Fibroblast of pulmonary artery (primary cell): ENCODE results near the gene IDUA.

ENCODE experiments used
- DNase-seq: peaks from one replicate; pipeline ENCODE4 v3.0.0-alpha.2; 2010; ENCODE audit warnings: low read depth
- H3K4me3 ChIP-seq: replicated peaks from 2 replicates; pipeline ENCODE4 v1.5.1; 2011; ENCODE audit warnings: low read depth, mild to moderate bottlenecking, control low read depth, low read length, moderate library complexity
- TF ChIP-seq, protein P1 (sequence below): IDR thresholded peaks from 2 replicates; pipeline ENCODE4 v1.5.1; 2011; ENCODE audit warnings: mild to moderate bottlenecking, control low read depth, low read length, inconsistent platforms; ENCODE audit errors: missing control alignments

IDUA gene

DNA sequence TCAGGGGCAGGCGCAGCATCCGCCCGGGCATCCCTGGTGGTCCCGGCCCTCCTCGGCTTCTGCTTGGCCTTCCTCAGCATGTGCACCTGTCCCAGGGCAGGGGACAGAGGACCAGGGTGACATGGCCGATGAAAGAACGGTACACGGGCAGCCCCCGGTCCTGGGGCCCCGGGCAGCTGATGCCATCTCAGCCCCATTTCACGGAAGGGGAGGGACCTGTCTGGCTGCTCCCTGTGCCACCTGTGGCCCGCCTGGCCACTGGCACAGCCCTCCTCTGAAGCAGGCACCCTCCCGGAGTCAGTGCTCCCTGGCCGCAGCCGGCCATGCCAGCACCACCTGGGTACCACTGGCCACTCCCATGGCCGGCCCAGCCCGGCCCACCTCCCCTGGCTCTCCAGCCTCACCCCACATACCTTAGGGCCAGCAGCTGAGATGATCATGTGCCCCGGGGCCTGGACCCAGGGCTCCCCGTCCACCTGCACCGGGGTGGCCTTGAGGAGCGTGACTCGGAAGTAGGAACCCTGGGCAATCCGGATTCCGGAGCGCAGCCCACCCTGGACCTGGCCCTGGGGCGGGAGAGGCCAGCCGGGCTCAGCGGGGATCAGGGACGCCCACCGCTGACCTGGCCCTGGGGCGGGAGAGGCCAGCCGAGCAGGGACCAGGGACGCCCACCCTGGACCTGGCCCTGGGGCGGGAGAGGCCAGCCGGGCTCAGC, 26.1 kb upstream of the IDUA start:
- TF ChIP-seq, protein P1, sequence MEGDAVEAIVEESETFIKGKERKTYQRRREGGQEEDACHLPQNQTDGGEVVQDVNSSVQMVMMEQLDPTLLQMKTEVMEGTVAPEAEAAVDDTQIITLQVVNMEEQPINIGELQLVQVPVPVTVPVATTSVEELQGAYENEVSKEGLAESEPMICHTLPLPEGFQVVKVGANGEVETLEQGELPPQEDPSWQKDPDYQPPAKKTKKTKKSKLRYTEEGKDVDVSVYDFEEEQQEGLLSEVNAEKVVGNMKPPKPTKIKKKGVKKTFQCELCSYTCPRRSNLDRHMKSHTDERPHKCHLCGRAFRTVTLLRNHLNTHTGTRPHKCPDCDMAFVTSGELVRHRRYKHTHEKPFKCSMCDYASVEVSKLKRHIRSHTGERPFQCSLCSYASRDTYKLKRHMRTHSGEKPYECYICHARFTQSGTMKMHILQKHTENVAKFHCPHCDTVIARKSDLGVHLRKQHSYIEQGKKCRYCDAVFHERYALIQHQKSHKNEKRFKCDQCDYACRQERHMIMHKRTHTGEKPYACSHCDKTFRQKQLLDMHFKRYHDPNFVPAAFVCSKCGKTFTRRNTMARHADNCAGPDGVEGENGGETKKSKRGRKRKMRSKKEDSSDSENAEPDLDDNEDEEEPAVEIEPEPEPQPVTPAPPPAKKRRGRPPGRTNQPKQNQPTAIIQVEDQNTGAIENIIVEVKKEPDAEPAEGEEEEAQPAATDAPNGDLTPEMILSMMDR = no peak
- H3K4me3 ChIP-seq = no peak overlapping the region
- DNase-seq = no peak

DNA sequence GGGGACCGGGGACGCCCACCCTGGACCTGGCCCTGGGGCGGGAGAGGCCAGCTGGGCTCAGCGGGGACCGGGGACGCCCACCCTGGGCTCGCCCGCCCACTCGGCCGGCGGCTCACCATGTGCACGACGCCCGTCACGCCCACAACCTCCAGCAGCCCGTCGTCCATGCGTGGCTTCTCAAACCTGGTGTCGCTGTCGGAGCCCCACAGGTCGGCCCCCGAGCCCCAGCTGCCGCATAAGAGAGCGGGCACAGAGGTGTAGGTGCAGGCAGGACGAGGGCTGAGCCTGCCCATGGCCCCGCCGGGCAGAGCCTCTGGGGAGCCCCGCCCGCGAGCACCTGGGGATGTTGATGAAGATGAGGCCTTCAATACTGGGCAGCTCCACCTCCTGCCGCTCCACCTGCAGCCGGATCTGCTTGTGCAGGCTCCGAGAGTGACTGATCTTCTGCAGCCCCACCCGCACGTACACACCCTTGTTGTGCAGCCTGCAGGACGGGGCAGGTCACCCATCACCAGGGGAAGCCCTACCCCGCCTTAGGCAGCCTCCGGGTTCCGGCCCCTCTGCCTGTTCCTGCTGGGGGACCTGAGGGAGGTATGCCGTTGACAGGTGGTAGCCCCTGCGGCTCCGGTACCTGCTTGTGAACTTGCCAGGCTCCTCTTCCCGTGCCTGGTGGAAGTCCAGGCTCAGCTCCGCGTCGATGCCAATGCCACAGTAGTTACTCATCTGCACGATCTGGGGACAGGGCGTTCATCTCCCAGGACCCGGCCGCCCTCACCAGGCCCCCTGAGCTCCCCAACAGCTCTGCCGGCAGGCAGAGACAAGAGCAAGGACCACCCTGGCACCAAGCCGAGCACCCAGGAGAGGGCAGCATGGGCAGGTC, 25.3 kb upstream of the IDUA start:
- DNase-seq = no peak
- H3K4me3 ChIP-seq = no peak overlapping the region
- TF ChIP-seq, protein P1 = no peak

DNA sequence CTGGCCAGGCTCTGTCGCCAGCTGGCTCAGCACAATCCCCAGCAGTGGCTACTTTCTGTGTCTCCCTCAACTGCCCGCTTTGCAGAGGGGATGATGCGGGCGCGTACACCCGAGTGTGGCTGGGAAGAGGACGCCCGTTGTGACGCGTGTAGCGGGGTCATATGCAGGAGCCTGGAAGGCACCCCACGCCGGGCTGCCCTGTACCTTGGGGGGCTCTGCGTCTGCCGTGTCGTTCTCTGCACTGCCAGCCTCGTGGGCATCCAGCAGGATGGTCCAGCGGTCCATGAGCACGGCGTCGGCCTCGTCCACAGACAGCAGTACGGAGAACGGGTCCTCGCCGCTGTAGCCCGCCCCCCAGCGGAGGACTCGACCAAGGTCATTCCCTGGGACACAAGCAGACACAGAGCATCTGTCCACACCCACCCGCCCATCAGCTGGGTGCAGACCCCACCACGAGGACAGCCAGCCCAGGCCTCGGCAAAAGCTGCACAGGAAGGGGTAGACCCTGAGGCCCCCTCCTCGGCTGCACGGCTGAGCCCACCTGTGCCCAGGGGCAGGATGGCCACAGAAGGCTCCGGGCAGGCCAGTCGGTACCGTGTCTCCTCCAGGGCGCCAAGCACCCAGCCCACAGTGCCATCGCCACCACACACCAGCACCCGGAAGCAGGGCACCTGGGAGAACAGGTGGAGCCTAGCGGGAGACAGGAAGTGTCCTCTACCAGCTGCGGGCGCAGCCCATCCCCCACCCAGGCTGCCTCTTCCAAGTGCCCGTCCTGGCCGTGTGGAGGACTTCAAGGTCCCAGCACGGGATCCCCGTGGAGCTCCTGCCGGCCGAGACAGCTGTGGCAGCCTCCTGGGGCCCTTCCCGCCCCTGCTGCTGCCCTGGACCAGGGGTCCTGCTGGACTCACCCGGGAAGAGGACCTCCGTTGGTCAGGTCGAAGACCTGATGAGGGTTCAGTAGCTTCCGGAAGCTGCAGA, 24.3 kb upstream of the IDUA start:
- TF ChIP-seq, protein P1 = no peak
- H3K4me3 ChIP-seq = no peak overlapping the region
- DNase-seq = no peak

DNA sequence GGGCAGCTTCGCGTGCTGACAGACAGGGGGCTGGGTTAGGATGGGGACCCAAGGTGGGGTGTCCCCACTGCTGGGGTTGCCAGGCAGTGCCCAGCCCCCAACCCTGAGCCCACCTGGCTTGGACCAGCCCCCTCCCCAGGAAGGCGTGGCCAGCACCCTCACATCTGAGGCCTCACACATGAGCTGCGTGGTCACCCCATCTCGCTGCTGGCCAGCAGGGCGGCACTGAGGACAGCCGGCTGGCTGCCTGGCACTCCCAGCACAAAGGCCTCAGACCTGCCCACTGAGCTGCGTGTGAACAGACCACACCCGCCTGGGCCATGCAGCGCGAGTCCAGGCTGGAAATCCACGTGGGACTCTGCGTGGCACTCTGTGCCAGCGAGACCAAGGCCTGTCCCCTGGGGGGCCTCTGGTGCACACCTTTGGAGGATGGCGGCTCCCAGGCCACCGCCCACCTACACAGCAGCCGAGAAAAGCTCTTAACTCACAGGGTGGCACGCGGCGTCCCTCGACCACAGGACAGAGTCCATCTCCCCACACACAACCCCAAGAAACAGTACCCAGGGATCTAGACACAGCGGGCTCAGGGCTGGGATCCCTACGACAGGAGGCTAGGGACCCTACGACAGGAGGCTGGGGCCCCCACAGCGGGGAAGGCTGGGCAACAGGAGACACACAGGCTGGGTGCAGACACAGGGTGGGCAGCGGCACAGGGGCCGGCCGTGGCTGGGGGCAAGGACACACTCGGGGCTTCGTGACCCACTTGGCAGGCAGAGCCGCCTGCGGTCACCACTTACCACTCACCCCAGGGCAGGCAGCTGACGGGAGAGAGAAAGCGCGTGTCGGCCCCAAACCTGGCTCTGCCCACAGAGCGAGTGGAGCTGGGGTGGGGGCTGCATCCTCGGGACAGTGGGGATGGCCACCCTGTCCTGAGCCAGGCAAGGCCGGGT, 23.3 kb upstream of the IDUA start:
- TF ChIP-seq, protein P1 = no peak

DNA sequence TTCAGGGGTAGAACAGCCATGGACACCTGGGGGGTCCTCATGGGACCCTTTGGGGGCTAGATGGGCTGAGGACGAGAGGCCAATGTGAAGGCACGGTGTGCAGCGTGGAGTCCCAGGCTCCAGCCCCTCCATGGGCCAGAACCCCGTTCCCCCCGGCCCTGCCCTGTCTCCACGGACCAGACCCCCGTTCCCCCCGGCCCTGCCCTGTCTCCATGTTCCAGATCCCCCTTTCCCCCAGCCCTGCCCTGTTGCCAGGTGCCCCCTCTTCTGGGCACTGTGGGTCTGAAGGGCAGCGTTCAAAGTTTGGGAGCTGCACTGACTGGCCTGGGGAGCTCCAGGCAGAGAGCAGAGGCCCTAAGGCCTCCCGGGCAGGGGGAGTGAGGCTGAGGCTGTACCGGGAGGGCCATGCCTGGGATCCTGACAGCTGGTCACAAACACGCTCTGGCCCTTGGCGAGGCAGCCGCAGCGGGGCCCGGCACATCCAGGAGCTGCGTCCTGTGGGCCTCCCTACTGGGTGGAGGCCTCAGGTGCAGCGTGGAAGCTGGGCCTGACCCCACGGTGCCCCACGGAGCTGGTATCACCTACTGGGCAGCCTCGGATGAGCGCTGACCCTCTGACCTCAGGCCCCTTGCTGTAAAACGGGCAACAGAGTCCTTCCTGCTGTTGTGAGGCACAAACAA, 22.4 kb upstream of the IDUA start:
- no peak for DNase-seq
- TF ChIP-seq, protein P1 = no peak
- H3K4me3 ChIP-seq = no peak overlapping the region

More for the DNA sequence above, 23.3 kb upstream of the IDUA start:
- DNase-seq = no peak
- H3K4me3 ChIP-seq = no peak overlapping the region
